SK-N-SH treated with all-trans-retinoic acid at 6 μM for 48 hours (cell line): ENCODE data around the gene SETD3.

Source experiments
- ATAC-seq: fragments of 200-7000 bp; cut with Tn5 transposase; 3 replicates; pipeline ENCODE4 v1.9.1; 2020; ENCODE audit warnings: mild to moderate bottlenecking, moderate library complexity
- ARNTL ChIP-seq: fragments of 450-650 bp; formaldehyde crosslinking; IDR thresholded peaks from 2 replicates; pipeline ENCODE4 v1.5.0; 2020; ENCODE audit warnings: low read depth, mild to moderate bottlenecking, moderate library complexity, borderline replicate concordance
- BACH2 ChIP-seq: fragments of 250-450 bp; sonication (Bioruptor Pico); IDR thresholded peaks from 2 replicates; pipeline ENCODE4 v1.9.0; 2021; ENCODE audit warnings: mild to moderate bottlenecking, borderline replicate concordance
- CREB5 ChIP-seq: fragments of 250-450 bp; sonication (Bioruptor Pico); IDR thresholded peaks from 2 replicates; pipeline ENCODE4 v1.5.1; 2020; ENCODE audit warnings: low read depth, mild to moderate bottlenecking, moderate library complexity
- CSDC2 ChIP-seq: fragments of 250-450 bp; sonication (Bioruptor Pico); IDR thresholded peaks from 2 replicates; pipeline ENCODE4 v1.5.0; 2020; ENCODE audit warnings: mild to moderate bottlenecking, moderate library complexity
- ESRRG ChIP-seq: fragments of 250-450 bp; sonication (Bioruptor Pico); IDR thresholded peaks from 2 replicates; pipeline ENCODE4 v1.6.1; 2021; ENCODE audit warnings: mild to moderate bottlenecking
- GLIS3 ChIP-seq: fragments of 250-450 bp; sonication (Bioruptor Pico); IDR thresholded peaks from 2 replicates; pipeline ENCODE4 v1.5.0; 2020; ENCODE audit warnings: mild to moderate bottlenecking, moderate library complexity
- ISL1 ChIP-seq: fragments of 250-450 bp; sonication (Bioruptor Pico); IDR thresholded peaks from 2 replicates; pipeline ENCODE4 v2.1.2; 2022; ENCODE audit warnings: mild to moderate bottlenecking, moderate library complexity
- OSR1 ChIP-seq: fragments of 250-450 bp; sonication (Bioruptor Pico); IDR thresholded peaks from 2 replicates; pipeline ENCODE4 v1.8.0; 2022; ENCODE audit warnings: moderate library complexity, mild to moderate bottlenecking, inconsistent platforms
- POU6F1 ChIP-seq: fragments of 250-450 bp; sonication (Bioruptor Pico); IDR thresholded peaks from 2 replicates; pipeline ENCODE4 v1.8.0; 2021; ENCODE audit warnings: low read depth, mild to moderate bottlenecking, moderate library complexity, borderline replicate concordance
- RARB ChIP-seq: fragments of 250-450 bp; sonication (Bioruptor Pico); IDR thresholded peaks from 2 replicates; pipeline ENCODE4 v1.8.0; 2021; ENCODE audit warnings: mild to moderate bottlenecking, moderate library complexity
- SNAI2 ChIP-seq: fragments of 250-450 bp; sonication (Bioruptor Pico); IDR thresholded peaks from 2 replicates; pipeline ENCODE4 v1.5.0; 2020; ENCODE audit warnings: mild to moderate bottlenecking, moderate library complexity
- TCF4 ChIP-seq: fragments of 250-450 bp; sonication (Bioruptor Pico); IDR thresholded peaks from 2 replicates; pipeline ENCODE4 v1.8.0; 2021; ENCODE audit warnings: mild to moderate bottlenecking, moderate library complexity, borderline replicate concordance
- TOX ChIP-seq: fragments of 250-450 bp; sonication (Bioruptor Pico); IDR thresholded peaks from 2 replicates; pipeline ENCODE4 v1.8.0; 2021; ENCODE audit warnings: mild to moderate bottlenecking, moderate library complexity, borderline replicate concordance
- ZC3H10 ChIP-seq: fragments of 250-450 bp; sonication (Bioruptor Pico); IDR thresholded peaks from 2 replicates; pipeline ENCODE4 v1.5.1; 2021; ENCODE audit warnings: mild to moderate bottlenecking, moderate library complexity
- ZFP30 ChIP-seq: fragments of 450-650 bp; formaldehyde crosslinking; IDR thresholded peaks from 2 replicates; pipeline ENCODE4 v1.5.0; 2022; ENCODE audit warnings: mild to moderate bottlenecking, moderate library complexity
- ZNF565 ChIP-seq: fragments of 450-650 bp; formaldehyde crosslinking; conservative IDR thresholded peaks from 2 replicates; pipeline ENCODE4 v1.5.0; 2020; ENCODE audit warnings: low read depth, mild to moderate bottlenecking, moderate library complexity
- ZNF70 ChIP-seq: fragments of 450-650 bp; formaldehyde crosslinking; IDR thresholded peaks from 2 replicates; pipeline ENCODE4 v1.5.0; 2020; ENCODE audit warnings: mild to moderate bottlenecking, moderate library complexity
- ZNF8 ChIP-seq: fragments of 450-650 bp; formaldehyde crosslinking; IDR thresholded peaks from 2 replicates; pipeline ENCODE4 v1.5.0; 2020; ENCODE audit warnings: mild to moderate bottlenecking, moderate library complexity
- TF ChIP-seq, protein P1 (sequence below): fragments of 250-450 bp; sonication (Bioruptor Pico); IDR thresholded peaks from 2 replicates; pipeline ENCODE4 v1.5.0; 2020; ENCODE audit warnings: mild to moderate bottlenecking, moderate library complexity
- TF ChIP-seq, protein P2 (sequence below): fragments of 250-450 bp; sonication (Bioruptor Pico); IDR thresholded peaks from 2 replicates; pipeline ENCODE4 v1.8.0; 2020; ENCODE audit warnings: mild to moderate bottlenecking, moderate library complexity, borderline replicate concordance

SETD3 gene

DNA sequence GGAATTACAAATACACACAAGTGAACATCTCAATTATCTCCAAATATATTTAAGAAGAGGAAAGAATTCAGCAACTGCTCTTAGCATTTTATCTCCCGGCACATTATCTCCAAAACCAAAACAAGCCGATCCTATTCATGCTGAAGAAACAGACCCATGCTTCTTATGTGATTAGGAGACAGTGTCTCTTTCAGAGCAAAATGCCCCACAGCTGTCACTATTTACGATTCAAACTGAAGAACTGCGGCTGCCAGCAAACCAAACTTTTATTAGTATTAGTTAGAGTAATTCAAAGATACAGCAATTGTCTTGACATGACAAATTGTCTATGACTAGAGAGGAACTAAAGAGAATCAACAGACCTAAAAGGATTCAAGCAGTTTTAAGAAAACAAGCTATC lies 79.4 kb downstream of the SETD3 start (continued):
- no peak for TF ChIP-seq OSR1 (CRISPR knock-in tag)

DNA sequence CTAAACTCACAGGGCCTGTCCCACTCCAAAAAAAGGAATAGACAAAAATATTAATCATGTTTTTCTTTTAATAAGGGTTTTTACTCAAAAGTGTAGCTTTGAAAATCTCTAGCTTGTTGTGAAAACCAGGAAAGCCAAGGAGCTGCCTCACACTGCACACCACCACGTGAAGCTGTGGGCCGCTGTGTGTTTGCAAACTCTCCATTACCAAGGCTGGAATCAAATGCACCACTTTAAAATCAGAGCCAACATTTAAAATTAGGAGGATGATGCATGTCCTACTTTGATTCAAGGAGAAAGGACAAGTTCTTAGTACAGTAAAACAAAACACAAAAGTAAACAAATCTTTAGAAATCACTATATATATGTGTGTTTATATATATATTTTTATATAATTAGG lies 83.0 kb downstream of the SETD3 start:
- TF ChIP-seq POU6F1 (CRISPR knock-in tag) (no peak), RARB (CRISPR knock-in tag) (no peak), ZNF565 (CRISPR knock-in tag) (no peak), ZNF8 (CRISPR knock-in tag) (no peak), BACH2 (CRISPR knock-in tag) (no peak), ARNTL (no peak), TOX (CRISPR knock-in tag) (no peak), ZNF70 (CRISPR knock-in tag) (no peak), ESRRG (CRISPR knock-in tag) (no peak), TCF4 (CRISPR knock-in tag) (no peak), SNAI2 (no peak)
- ATAC-seq: no peak

- peak; percentile 58; the same call in 2 of the 3 replicates for ATAC-seq
- TF ChIP-seq RARB (CRISPR knock-in tag) (no peak), OSR1 (CRISPR knock-in tag) (no peak), ZNF8 (CRISPR knock-in tag) (no peak)
- TF ChIP-seq, protein P1, sequence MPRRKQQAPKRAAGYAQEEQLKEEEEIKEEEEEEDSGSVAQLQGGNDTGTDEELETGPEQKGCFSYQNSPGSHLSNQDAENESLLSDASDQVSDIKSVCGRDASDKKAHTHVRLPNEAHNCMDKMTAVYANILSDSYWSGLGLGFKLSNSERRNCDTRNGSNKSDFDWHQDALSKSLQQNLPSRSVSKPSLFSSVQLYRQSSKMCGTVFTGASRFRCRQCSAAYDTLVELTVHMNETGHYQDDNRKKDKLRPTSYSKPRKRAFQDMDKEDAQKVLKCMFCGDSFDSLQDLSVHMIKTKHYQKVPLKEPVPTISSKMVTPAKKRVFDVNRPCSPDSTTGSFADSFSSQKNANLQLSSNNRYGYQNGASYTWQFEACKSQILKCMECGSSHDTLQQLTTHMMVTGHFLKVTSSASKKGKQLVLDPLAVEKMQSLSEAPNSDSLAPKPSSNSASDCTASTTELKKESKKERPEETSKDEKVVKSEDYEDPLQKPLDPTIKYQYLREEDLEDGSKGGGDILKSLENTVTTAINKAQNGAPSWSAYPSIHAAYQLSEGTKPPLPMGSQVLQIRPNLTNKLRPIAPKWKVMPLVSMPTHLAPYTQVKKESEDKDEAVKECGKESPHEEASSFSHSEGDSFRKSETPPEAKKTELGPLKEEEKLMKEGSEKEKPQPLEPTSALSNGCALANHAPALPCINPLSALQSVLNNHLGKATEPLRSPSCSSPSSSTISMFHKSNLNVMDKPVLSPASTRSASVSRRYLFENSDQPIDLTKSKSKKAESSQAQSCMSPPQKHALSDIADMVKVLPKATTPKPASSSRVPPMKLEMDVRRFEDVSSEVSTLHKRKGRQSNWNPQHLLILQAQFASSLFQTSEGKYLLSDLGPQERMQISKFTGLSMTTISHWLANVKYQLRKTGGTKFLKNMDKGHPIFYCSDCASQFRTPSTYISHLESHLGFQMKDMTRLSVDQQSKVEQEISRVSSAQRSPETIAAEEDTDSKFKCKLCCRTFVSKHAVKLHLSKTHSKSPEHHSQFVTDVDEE (CRISPR knock-in tag): no peak
- TF ChIP-seq, protein P2, sequence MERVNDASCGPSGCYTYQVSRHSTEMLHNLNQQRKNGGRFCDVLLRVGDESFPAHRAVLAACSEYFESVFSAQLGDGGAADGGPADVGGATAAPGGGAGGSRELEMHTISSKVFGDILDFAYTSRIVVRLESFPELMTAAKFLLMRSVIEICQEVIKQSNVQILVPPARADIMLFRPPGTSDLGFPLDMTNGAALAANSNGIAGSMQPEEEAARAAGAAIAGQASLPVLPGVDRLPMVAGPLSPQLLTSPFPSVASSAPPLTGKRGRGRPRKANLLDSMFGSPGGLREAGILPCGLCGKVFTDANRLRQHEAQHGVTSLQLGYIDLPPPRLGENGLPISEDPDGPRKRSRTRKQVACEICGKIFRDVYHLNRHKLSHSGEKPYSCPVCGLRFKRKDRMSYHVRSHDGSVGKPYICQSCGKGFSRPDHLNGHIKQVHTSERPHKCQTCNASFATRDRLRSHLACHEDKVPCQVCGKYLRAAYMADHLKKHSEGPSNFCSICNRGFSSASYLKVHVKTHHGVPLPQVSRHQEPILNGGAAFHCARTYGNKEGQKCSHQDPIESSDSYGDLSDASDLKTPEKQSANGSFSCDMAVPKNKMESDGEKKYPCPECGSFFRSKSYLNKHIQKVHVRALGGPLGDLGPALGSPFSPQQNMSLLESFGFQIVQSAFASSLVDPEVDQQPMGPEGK (CRISPR knock-in tag): no peak
Measured at GRCh38 chr14:99395909-99396530, 84.6 kb downstream of the SETD3 start.

DNA sequence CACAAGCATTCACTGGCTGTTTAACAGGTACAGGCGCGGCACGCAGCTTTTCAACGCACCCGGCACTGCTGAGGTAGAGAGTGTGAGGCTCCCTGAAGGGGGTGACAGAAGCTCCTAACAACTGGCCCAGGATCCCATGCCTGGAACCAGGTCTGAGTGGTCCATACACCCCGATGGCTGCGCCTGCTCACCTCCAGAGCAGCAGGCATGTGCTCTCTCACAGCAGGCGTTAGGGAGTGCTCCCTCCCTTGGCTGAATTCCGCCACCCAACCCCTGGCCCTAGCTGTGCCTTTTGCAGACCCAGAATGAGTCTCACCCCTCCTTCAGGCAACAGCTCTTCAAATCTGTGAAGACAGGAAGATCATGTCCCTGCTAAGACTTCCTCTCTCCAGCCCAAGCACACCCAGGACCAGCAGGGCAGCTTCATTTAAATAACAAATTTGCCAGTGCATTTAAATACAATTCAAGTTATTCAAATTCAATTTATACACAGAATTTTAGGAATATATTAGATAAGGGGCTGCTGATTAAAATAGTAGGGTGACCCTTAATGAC lies 86.0 kb downstream of the SETD3 start:
- ATAC-seq: no peak
- TF ChIP-seq ZC3H10 (CRISPR knock-in tag): no peak
- TF ChIP-seq CSDC2 (CRISPR knock-in tag): no peak
- TF ChIP-seq GLIS3 (CRISPR knock-in tag): no peak
- no peak for TF ChIP-seq OSR1 (CRISPR knock-in tag)
- TF ChIP-seq TOX (CRISPR knock-in tag): no peak
- TF ChIP-seq TCF4 (CRISPR knock-in tag): no peak
- no peak for TF ChIP-seq ESRRG (CRISPR knock-in tag)
- no peak for TF ChIP-seq CREB5 (CRISPR knock-in tag)
- TF ChIP-seq RARB (CRISPR knock-in tag): no peak
- no peak for TF ChIP-seq ISL1 (CRISPR knock-in tag)
- no peak for TF ChIP-seq ZNF8 (CRISPR knock-in tag)
- TF ChIP-seq SNAI2: no peak
- TF ChIP-seq POU6F1 (CRISPR knock-in tag): no peak
- no peak for TF ChIP-seq ARNTL
- no peak for TF ChIP-seq BACH2 (CRISPR knock-in tag)
- TF ChIP-seq, protein P2 (CRISPR knock-in tag): no peak
- no peak for TF ChIP-seq ZFP30 (CRISPR knock-in tag)
- no peak for TF ChIP-seq ZNF70 (CRISPR knock-in tag)
